Stimulated activated naive CD8-positive, alpha-beta T cell treated with anti-CD3 and anti-CD28 coated beads, Interleukin-15, Interleukin-2, amounts not matched to agents 100 ng/mL and 50 ng/mL, for 24 hours (primary cell): ENCODE data around the gene ICAM1.
A peak's percentile ranks its signal among the peaks of the same experiment; 100 is the strongest.

Experiments used
- H3K27ac Mint-ChIP-seq: one replicate; pipeline ENCODE4 v1.8.0; 2021; ENCODE audit warnings: mild to moderate bottlenecking, mixed read lengths
- H3K27me3 Mint-ChIP-seq: one replicate; pipeline ENCODE4 v1.8.0; 2021; ENCODE audit warnings: mixed read lengths
- H3K36me3 Mint-ChIP-seq: one replicate; pipeline ENCODE4 v1.8.0; 2021; ENCODE audit warnings: low read depth, mixed read lengths
- H3K4me1 Mint-ChIP-seq: one replicate; pipeline ENCODE4 v1.8.0; 2021; ENCODE audit warnings: low read depth, mixed read lengths
- H3K4me3 Mint-ChIP-seq: one replicate; pipeline ENCODE4 v1.8.0; 2021; ENCODE audit warnings: mild to moderate bottlenecking, mixed read lengths
- H3K9me3 Mint-ChIP-seq: one replicate; pipeline ENCODE4 v1.8.0; 2021; ENCODE audit warnings: mixed read lengths

The ICAM1 gene

GRCh38 chr19:10332158-10332964 is 61.4 kb downstream of the ICAM1 start:
- Mint-ChIP-seq H3K36me3 (peaks cover 51% of the 10 kb centered on the region), H3K27me3 (no peaks in the 10 kb centered on the region), H3K4me1 (peaks cover 45% of the 10 kb centered on the region), H3K9me3 (no peaks in the 10 kb centered on the region), H3K4me3 (peak overlapping the region; percentile 99), H3K27ac (peak overlapping the region; percentile 98)

DNA sequence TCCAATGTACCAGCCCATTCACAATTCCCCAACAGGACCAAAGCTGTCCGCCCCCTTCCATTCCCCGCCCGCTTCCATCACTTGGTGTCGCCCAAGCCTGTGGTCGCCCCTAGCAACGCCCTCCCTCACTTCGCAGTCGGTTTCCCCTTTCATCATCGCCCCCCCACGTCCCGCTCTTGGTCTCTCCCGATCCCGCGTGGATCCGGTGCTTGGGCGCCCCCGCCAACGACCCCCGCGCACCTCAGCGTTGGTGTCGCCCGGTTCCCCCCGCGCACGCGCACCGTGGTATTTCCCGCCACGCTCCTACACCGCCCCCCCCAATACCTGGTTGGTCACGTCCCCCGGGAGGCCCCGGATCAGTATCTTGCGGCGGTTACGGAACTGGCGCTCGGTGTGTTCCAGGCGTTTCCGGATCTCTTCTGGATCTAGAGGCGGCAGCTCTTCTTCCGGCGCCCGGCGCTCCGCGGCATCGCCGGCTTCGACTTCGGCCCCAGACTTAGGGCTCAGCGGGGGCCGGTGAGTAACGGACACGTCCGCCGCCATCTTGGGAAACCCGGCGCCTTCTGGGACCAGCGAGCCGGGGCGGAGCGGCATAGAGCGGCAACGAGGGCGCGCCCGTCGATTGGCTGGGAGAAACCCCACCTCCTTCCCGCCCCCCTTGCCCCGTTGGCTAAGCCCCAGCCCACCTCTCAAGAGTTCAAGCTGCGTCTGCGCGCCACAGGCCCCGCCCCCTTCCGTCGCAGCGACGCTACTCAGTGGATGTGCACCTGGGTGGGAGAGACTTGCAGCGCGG is 62.2 kb downstream of the ICAM1 start, which contains the start of gene RAVER1:
Gene RAVER1 (minus strand): TSS at position 565 of the 793 bp plus-strand sequence. CDS start 22 bp downstream, at position 543.
- Mint-ChIP-seq H3K9me3 (no peaks in the 10 kb centered on the region), H3K27ac (peak within 1 kb of the TSS; percentile 98), H3K27me3 (no peaks in the 10 kb centered on the region), H3K4me3 (peak within 1 kb of the TSS; percentile 99), H3K36me3 (peaks cover 46% of the 10 kb centered on the region), H3K4me1 (peaks cover 48% of the 10 kb centered on the region)

DNA sequence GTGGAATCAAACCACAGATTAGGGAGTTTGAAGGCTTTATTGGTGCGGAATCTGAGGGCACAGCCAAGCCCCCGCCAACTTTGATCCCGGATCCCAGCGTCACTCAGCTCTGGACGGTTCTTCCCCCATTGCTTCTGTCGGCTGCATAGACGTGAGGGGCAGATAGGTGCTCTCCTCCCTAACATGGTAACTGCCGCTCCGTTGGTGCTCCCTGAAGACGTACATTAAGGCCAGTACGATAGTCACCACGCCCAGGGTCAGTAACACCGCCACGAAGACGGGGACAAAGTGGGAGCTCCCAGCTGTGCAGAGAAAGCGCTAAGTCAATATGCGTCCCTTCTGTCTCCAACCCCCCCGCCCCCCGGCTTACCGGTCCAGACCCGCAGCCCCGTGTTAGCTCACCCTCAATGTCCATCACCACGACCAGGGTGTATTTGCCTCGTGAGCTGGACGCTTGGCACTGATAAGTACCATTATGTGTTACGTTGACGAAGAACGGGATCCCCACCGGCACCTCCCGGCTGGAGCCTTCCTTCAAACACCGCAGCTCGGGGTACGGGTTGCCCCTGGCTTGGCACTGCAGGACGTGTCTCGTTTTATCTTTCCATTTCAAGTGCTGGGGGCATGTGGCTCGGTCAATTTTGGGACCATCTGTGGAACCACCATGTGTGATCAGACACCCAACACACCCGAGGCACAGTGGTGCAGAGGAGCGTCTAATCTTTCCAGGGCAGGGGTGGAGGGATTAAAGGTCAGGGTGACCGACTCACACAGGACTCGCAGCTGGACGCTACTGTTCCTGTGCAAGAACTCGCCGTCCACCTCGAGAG is 63.1 kb downstream of the ICAM1 start:
- Mint-ChIP-seq H3K9me3 (no peaks in the 10 kb centered on the region), H3K36me3 (peaks cover 43% of the 10 kb centered on the region), H3K27me3 (no peaks in the 10 kb centered on the region), H3K4me1 (peaks cover 56% of the 10 kb centered on the region), H3K27ac (peak overlapping the region; percentile 98), H3K4me3 (peak overlapping the region; percentile 99)

- Mint-ChIP-seq H3K27ac (no peak overlapping the region), H3K4me3 (no peak overlapping the region), H3K4me1 (peaks cover 64% of the 10 kb centered on the region), H3K27me3 (no peaks in the 10 kb centered on the region), H3K36me3 (peaks cover 40% of the 10 kb centered on the region), H3K9me3 (no peaks in the 10 kb centered on the region)
Measured at GRCh38 chr19:10334588-10335351, 63.9 kb downstream of the ICAM1 start.

GRCh38 chr19:10335352-10335985 is 64.5 kb downstream of the ICAM1 start:
- no peaks in the 10 kb centered on the region for H3K27me3 Mint-ChIP-seq
- peaks cover 33% of the 10 kb centered on the region for H3K36me3 Mint-ChIP-seq
- H3K9me3 Mint-ChIP-seq: no peaks in the 10 kb centered on the region
- H3K4me3 Mint-ChIP-seq: no peak overlapping the region
- H3K4me1 Mint-ChIP-seq: peaks cover 67% of the 10 kb centered on the region
- H3K27ac Mint-ChIP-seq: no peak overlapping the region
